Measurements from ENCODE around the gene PPFIBP2.

DNA sequence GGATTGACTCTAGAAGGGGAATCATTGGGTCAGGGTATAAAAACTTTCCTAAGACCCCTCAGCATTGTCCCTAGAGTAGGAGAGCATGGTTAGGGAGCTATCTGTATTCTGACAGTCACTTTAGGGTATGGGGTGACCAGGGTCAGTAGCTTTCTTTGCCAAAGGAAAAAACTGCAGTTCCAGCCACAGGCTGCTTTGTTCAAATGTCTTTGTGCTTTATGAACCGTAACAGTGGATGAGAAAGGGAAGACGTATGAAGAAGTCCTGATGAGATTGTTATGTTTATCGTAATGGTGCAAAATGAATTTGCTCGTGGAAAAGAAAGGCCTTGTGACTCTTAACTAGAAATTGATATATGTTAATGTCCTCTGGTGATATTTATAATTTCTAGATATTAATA lies 129.5 kb downstream of the PPFIBP2 start:
- TF ChIP-seq, protein P1, sequence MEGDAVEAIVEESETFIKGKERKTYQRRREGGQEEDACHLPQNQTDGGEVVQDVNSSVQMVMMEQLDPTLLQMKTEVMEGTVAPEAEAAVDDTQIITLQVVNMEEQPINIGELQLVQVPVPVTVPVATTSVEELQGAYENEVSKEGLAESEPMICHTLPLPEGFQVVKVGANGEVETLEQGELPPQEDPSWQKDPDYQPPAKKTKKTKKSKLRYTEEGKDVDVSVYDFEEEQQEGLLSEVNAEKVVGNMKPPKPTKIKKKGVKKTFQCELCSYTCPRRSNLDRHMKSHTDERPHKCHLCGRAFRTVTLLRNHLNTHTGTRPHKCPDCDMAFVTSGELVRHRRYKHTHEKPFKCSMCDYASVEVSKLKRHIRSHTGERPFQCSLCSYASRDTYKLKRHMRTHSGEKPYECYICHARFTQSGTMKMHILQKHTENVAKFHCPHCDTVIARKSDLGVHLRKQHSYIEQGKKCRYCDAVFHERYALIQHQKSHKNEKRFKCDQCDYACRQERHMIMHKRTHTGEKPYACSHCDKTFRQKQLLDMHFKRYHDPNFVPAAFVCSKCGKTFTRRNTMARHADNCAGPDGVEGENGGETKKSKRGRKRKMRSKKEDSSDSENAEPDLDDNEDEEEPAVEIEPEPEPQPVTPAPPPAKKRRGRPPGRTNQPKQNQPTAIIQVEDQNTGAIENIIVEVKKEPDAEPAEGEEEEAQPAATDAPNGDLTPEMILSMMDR (IDR thresholded peaks at IDR 0.05 in 8 of 11, conservative IDR thresholded peaks at IDR 0.05 in 3 of 11): no peak
- TF ChIP-seq POLR2AphosphoS5 (IDR thresholded peaks at IDR 0.05) (no peak), POLR2A (IDR thresholded peaks at IDR 0.05) (no peak)
